ENCODE data around the gene CAMK4.

DNA sequence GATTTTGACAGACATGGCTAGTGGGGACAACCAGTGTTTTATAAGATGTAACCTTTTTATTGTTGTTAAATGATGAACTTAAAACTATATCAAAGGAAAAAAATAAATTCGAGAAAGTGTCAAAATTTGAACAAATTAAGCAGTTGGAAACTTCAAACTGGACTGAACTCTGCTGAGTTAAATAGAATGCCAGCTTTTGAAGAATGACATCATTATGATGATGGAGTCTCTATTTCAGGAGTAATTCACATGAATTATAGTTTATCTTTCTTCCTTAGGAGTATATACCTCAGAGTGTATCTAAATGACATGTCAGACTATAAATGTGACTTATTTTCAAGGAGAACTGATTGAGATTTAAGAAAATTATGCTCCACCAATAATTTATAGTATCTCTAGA is 125.2 kb downstream of the CAMK4 start:
- TF ChIP-seq, protein P1, sequence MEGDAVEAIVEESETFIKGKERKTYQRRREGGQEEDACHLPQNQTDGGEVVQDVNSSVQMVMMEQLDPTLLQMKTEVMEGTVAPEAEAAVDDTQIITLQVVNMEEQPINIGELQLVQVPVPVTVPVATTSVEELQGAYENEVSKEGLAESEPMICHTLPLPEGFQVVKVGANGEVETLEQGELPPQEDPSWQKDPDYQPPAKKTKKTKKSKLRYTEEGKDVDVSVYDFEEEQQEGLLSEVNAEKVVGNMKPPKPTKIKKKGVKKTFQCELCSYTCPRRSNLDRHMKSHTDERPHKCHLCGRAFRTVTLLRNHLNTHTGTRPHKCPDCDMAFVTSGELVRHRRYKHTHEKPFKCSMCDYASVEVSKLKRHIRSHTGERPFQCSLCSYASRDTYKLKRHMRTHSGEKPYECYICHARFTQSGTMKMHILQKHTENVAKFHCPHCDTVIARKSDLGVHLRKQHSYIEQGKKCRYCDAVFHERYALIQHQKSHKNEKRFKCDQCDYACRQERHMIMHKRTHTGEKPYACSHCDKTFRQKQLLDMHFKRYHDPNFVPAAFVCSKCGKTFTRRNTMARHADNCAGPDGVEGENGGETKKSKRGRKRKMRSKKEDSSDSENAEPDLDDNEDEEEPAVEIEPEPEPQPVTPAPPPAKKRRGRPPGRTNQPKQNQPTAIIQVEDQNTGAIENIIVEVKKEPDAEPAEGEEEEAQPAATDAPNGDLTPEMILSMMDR (IDR thresholded peaks at IDR 0.05): no peak
- no peak for TF ChIP-seq POLR2A (IDR thresholded peaks at IDR 0.05)
